K562 (cell line): Measurements from ENCODE around the gene RNASET2. TPM values are rescaled to one million over a fixed set of nuclear protein-coding genes. Genes with fewer than 3 reads are reported as not detected.
A peak's percentile ranks its signal among the peaks of the same experiment; 100 is the strongest.

Source experiments
- ATAC-seq: fragments of 200-7000 bp; cut with Tn5 transposase; 3 replicates; pipeline ENCODE4 v1.9.1; 2020; ENCODE audit warnings: moderate library complexity
- BruUV-seq: library from RNA; stranded (reverse); fragments of 400-500 nt; replicated peaks from 2 replicates; lab custom pipeline; 2021; lab: Mats Ljungman, UMichigan
- CTCF ChIA-PET: fragments of 300-600 bp; formaldehyde crosslinking; extraction: SDS; loops from one replicate; lab custom pipeline; 2021; ENCODE audit warnings: low intra/inter-chr PET ratio; lab: Yijun Ruan, JAX
- POLR2A ChIA-PET: fragments of 300-600, 350-650 bp; sonication (Branson Sonifier 250); formaldehyde crosslinking; extraction: SDS; loops from one replicate; lab custom pipeline; 2021; ENCODE audit warnings: antibody characterized with exemption, inconsistent platforms; lab: Yijun Ruan, JAX
- DNase-seq, 4 experiments: peaks; one replicate each; pipeline versions ENCODE4 v3.0.0 to v3.0.0-alpha.2; 2011 to 2018; ENCODE audit warnings: low spot score in 3 of 4, mixed read lengths in 3 of 4; ENCODE audit errors: extremely low read depth in 1 of 4
- FAIRE-seq: peaks from 2 replicates; lab custom pipeline; 2011; peaks lifted over from hg19 to GRCh38; lab: Jason Lieb, UNC
- H2AFZ ChIP-seq: 2 replicates; pipeline ENCODE4 v1.6.0; 2011; ENCODE audit warnings: low read depth, low read length, control low read depth, inconsistent platforms
- H3K27ac ChIP-seq: fragments of 200-600 bp; 3 replicates; pipeline ENCODE4 v1.8.0; 2011; ENCODE audit warnings: low read depth, mild to moderate bottlenecking, control low read depth, inconsistent platforms, low read length, moderate library complexity, mixed read lengths; ENCODE audit errors: extremely low read depth
- H3K27me3 ChIP-seq, 2 experiments: fragments of 300-600 bp in 1 of 2; 2 replicates in 1 of 2; 3 replicates in 1 of 2; pipeline versions ENCODE4 v1.6.0 to v1.8.0; 2011; ENCODE audit warnings: inconsistent platforms in 2 of 2, low read length in 2 of 2, mild to moderate bottlenecking in 1 of 2, mixed read lengths in 1 of 2, moderate library complexity in 1 of 2; ENCODE audit not compliant: control insufficient read depth in 2 of 2, insufficient read depth in 2 of 2
- H3K36me3 ChIP-seq: fragments of 300-600 bp; 3 replicates; pipeline ENCODE4 v1.8.0; 2011; ENCODE audit warnings: mild to moderate bottlenecking, low read length, inconsistent platforms; ENCODE audit not compliant: control insufficient read depth, insufficient read depth
- H3K4me1 ChIP-seq, 2 experiments: fragments of 200-600 bp in 1 of 2; replicated peaks in 1 of 2; 2 replicates in 1 of 2; 3 replicates in 1 of 2; pipeline versions ENCODE4 v1.5.1 to v1.8.0; 2011; ENCODE audit warnings: inconsistent platforms in 2 of 2, low read length in 2 of 2, mild to moderate bottlenecking in 1 of 2, mixed read lengths in 1 of 2, moderate library complexity in 1 of 2; ENCODE audit not compliant: control insufficient read depth in 2 of 2, insufficient read depth in 2 of 2
- H3K4me2 ChIP-seq: 2 replicates; pipeline ENCODE4 v1.6.1; 2011; ENCODE audit warnings: low read length, control low read depth, inconsistent platforms, mixed read lengths; ENCODE audit not compliant: insufficient read depth
- H3K4me3 ChIP-seq: fragments of 200-600 bp; sonication (generic), shearing (Covaris generic); 2 replicates; pipeline ENCODE4 v1.5.1; 2016; ENCODE audit warnings: control low read depth, inconsistent platforms
- H3K79me2 ChIP-seq: fragments of 200-600 bp; 3 replicates; pipeline ENCODE4 v1.8.0; 2011; ENCODE audit warnings: low read length, inconsistent platforms; ENCODE audit not compliant: control insufficient read depth, insufficient read depth
- H3K9ac ChIP-seq, 2 experiments: 2 replicates each; pipeline versions ENCODE4 v1.6.0 to v1.6.1; 2011; ENCODE audit warnings: low read depth in 2 of 2, low read length in 2 of 2, control low read depth in 1 of 2, inconsistent platforms in 1 of 2, mild to moderate bottlenecking in 1 of 2, mixed read lengths in 1 of 2; ENCODE audit not compliant: insufficient read depth in 1 of 2
- H3K9me1 ChIP-seq: one replicate; pipeline ENCODE4 v1.6.0; 2011; ENCODE audit warnings: inconsistent platforms, mild to moderate bottlenecking, low read length, moderate library complexity; ENCODE audit not compliant: control insufficient read depth, insufficient read depth
- H3K9me3 ChIP-seq: replicated peaks from 2 replicates; pipeline ENCODE4 v1.5.1; 2011; ENCODE audit warnings: low read depth, low read length, inconsistent platforms; ENCODE audit not compliant: control insufficient read depth, insufficient read depth
- H4K20me1 ChIP-seq: replicated peaks from 2 replicates; pipeline ENCODE4 v1.6.1; 2011; ENCODE audit warnings: low read length, inconsistent platforms, mixed read lengths; ENCODE audit not compliant: control insufficient read depth, insufficient read depth
- CBFA2T2 ChIP-seq: fragments of 450-650 bp; conservative IDR thresholded peaks from 2 replicates; pipeline ENCODE4 v1.6.1; 2017; ENCODE audit warnings: mild to moderate bottlenecking
- EGR1 ChIP-seq: fragments of 450-650 bp; conservative IDR thresholded peaks from 2 replicates; pipeline ENCODE4 v1.6.1; 2017; ENCODE audit warnings: mild to moderate bottlenecking
- MAX ChIP-seq: sonication (generic); formaldehyde crosslinking; IDR thresholded peaks from 2 replicates; pipeline ENCODE4 v1.9.0; 2022; ENCODE audit warnings: mild to moderate bottlenecking, missing genetic modification reagents
- NR2F6 ChIP-seq: fragments of 450-650 bp; formaldehyde crosslinking; IDR thresholded peaks from 2 replicates; pipeline ENCODE4 v1.4.0; 2020; ENCODE audit warnings: mild to moderate bottlenecking
- TOE1 ChIP-seq, 2 experiments: fragments of 450-650 bp in 1 of 2; sonication (generic) in 1 of 2; formaldehyde crosslinking in 1 of 2; IDR thresholded peaks; 2 replicates each; pipeline versions ENCODE4 v1.7.1 to v1.8.0; 2016 to 2022; ENCODE audit warnings: borderline replicate concordance in 2 of 2, mild to moderate bottlenecking in 2 of 2, antibody characterized with exemption in 1 of 2, inconsistent platforms in 1 of 2, low read depth in 1 of 2, missing genetic modification reagents in 1 of 2, moderate library complexity in 1 of 2
- VEZF1 ChIP-seq: fragments of 200-800 bp; sonication (Bioruptor generic); IDR thresholded peaks from 2 replicates; pipeline ENCODE4 v1.6.1; 2017; ENCODE audit warnings: missing genetic modification characterization, missing compliant biosample characterization
- ZNF277 ChIP-seq: fragments of 250-450 bp; sonication (Bioruptor Pico); IDR thresholded peaks from 2 replicates; pipeline ENCODE4 v1.8.0; 2022; ENCODE audit warnings: inconsistent platforms, mild to moderate bottlenecking, moderate library complexity, borderline replicate concordance
- ZNF511 ChIP-seq: sonication (generic); formaldehyde crosslinking; IDR thresholded peaks from 2 replicates; pipeline ENCODE4 v1.8.0; 2022; ENCODE audit warnings: mild to moderate bottlenecking, missing genetic modification reagents
- ZNF589 ChIP-seq: fragments of 200-800 bp; sonication (Bioruptor generic); IDR thresholded peaks from 2 replicates; pipeline ENCODE4 v1.6.1; 2016; ENCODE audit warnings: low read depth, missing genetic modification characterization, missing compliant biosample characterization
- WGBS: fragments of 100-300 bp; shearing (Covaris generic); methylation state at CpG from one replicate; pipeline ENCODE4 v1.1.6; 2016; ENCODE audit warnings: low coverage, mixed read lengths; ENCODE audit not compliant: insufficient coverage; ENCODE audit errors: missing lambda C conversion rate; 5-methylcytosine and 5-hydroxymethylcytosine counted together
- in situ Hi-C: fragments of 300-500 bp; cut with MboI; formaldehyde crosslinking; loops from 4 replicates; pipeline ENCODE4 v1.15.0; 2018; ENCODE audit warnings: inconsistent platforms, mixed read lengths
- intact Hi-C: fragments of 100-400 bp; cut with micrococcal nuclease; formaldehyde crosslinking; loops from 2 replicates; pipeline ENCODE4 v1.14.2; 2022
- polyA plus RNA-seq, 8 experiments: library from polyadenylated mRNA; depleted of rRNA in 4 of 8; stranded (reverse) in 5 of 8; unstranded in 3 of 8; fragments of >200 nt; fragmentation: Nextera tagmentation in 2 of 8; fragmentation: Illumina TruSeq in 1 of 8; extraction: Ambion mirVana in 2 of 8; extraction: Trizol in 1 of 8; gene quantifications; 2 replicates each; pipeline versions ENCODE4 v1.2.1 to v1.2.3, GENCODE V29; 2011 to 2014; ENCODE audit warnings: inconsistent platforms in 1 of 8, missing spikeins in 1 of 8
- total RNA-seq, 7 experiments: library from RNA; depleted of rRNA in 6 of 7; stranded (reverse); fragments of >200 nt in 6 of 7; fragmentation: Illumina TruSeq in 2 of 7; extraction: Trizol in 2 of 7; gene quantifications; 2 replicates each; pipeline versions ENCODE4 v1.2.1 to v1.2.3, GENCODE V29; 2011 to 2021; ENCODE audit warnings: low replicate concordance in 1 of 7

The RNASET2 gene
- total and polyA plus RNA-seq, 9 of the 15 experiments (the other 6 are each of a cell fraction or from before 2014, with no cell fraction given), result 7.4 to 141 (median 91.3) TPM

- TF ChIP-seq ZNF277, result no peak
- TF ChIP-seq TOE1 (IDR thresholded peaks at IDR 0.05; ENCODE audit: borderline replicate concordance), result no peak
- TF ChIP-seq TOE1 (CRISPR knock-in tag; IDR thresholded peaks at IDR 0.05; ENCODE audit: borderline replicate concordance, low read depth), result 0 out of 2 replicates have a peak, but pooled peaks have one; percentile 61
- 0 out of 2 replicates have a peak, but pooled peaks have one; percentile 7 for TF ChIP-seq CBFA2T2
- TF ChIP-seq ZNF511, result no peak
- TF ChIP-seq NR2F6 (CRISPR knock-in tag), result no peak
Measured at GRCh38 chr6:166911248-166911677, 45.1 kb downstream of the RNASET2 start (continued).

- no peak overlapping the region; the same call in 1 of the 2 replicates for H3K4me2 ChIP-seq
- no peak for ATAC-seq
- H3K36me3 ChIP-seq, result no peaks in the 10 kb centered on the region
- no TSS peak for BruUV-seq
- ChIA-PET POLR2A (interaction anchor here (0.6 kb wide), 1 partner anchor 25 kb away, joined by 3 read pairs; no protein-coding TSS in a partner anchor), CTCF (no interaction called here)
- no peaks in the 10 kb centered on the region for H3K9me3 ChIP-seq
- no peak overlapping the region for H3K4me3 ChIP-seq
- H3K9ac ChIP-seq, result no peak overlapping the region
- H3K79me2 ChIP-seq, result no peaks in the 10 kb centered on the region
- 37% methylated on average over 7 of the region's 7 CpGs for WGBS
- intact Hi-C loops, result no loop called here
- no peaks in the 10 kb centered on the region for H3K9me1 ChIP-seq
- H4K20me1 ChIP-seq, result no peaks in the 10 kb centered on the region
- H3K27ac ChIP-seq, result peak overlapping the region; percentile 60; the same call in 2 of the 3 replicates
- H2AFZ ChIP-seq, result no peak overlapping the region
- peaks cover 3 to 16% of the 10 kb centered on the region in 2 experiments; a peak in 4 of 5 replicates for H3K4me1 ChIP-seq
- in situ Hi-C loops, result no loop called here
- FAIRE-seq, result peak; percentile 35
- peak in 1 of 4 experiments; percentile 34 for DNase-seq
- TF ChIP-seq ZNF589 (CRISPR knock-in tag) (0 out of 2 replicates have a peak, but pooled peaks have one; percentile 0), EGR1 (peak; percentile 27; the same call in 1 of the 2 replicates), NR2F6 (CRISPR knock-in tag) (no peak), MAX (CRISPR knock-in tag) (peak; percentile 25; the same call in 1 of the 2 replicates), VEZF1 (CRISPR knock-in tag) (peak; percentile 19)
- H3K27me3 ChIP-seq, result peaks cover 0 to 28% of the 10 kb centered on the region in 2 experiments; a peak in 2 of 5 replicates
Measured at GRCh38 chr6:166910601-166911000, 45.7 kb downstream of the RNASET2 start.
